Endodermal cell (in vitro differentiated cells): ENCODE data around the gene BTBD2. TPM values are rescaled to one million over a fixed set of nuclear protein-coding genes. Genes with fewer than 3 reads are reported as not detected.

Source experiments
- DNase-seq: peaks from one replicate; pipeline ENCODE4 v3.0.0-alpha.2; 2017
- H3K27ac ChIP-seq: 2 replicates; pipeline ENCODE4 v1.5.1; 2013; ENCODE audit warnings: mild to moderate bottlenecking, low read depth, low read length, moderate library complexity
- H3K27me3 ChIP-seq: 2 replicates; pipeline ENCODE4 v1.6.1; 2013; ENCODE audit warnings: mild to moderate bottlenecking, low read length, moderate library complexity; ENCODE audit not compliant: insufficient read depth, control insufficient read depth, poor library complexity, severe bottlenecking
- H3K36me3 ChIP-seq: 2 replicates; pipeline ENCODE4 v1.7.0; 2013; ENCODE audit warnings: mild to moderate bottlenecking, low read length, moderate library complexity; ENCODE audit not compliant: control insufficient read depth, insufficient read depth
- H3K4me1 ChIP-seq: one replicate; pipeline ENCODE4 v1.7.0; 2013; ENCODE audit warnings: low read length; ENCODE audit not compliant: control insufficient read depth, insufficient read depth
- H3K4me3 ChIP-seq: 2 replicates; pipeline ENCODE4 v1.5.1; 2013; ENCODE audit warnings: mild to moderate bottlenecking, low read length, moderate library complexity
- H3K9ac ChIP-seq: 2 replicates; pipeline ENCODE4 v1.6.1; 2013; ENCODE audit warnings: mild to moderate bottlenecking, low read length, moderate library complexity; ENCODE audit not compliant: poor library complexity, severe bottlenecking; ENCODE audit errors: extremely low read depth
- H3K9me3 ChIP-seq: 2 replicates; pipeline ENCODE4 v1.6.1; 2013; ENCODE audit warnings: mild to moderate bottlenecking, low read length, moderate library complexity; ENCODE audit not compliant: control insufficient read depth
- H3K27ac Mint-ChIP-seq: 2 replicates; pipeline ENCODE4 v1.8.0; 2020; ENCODE audit warnings: mixed read lengths
- H3K27me3 Mint-ChIP-seq: 2 replicates; pipeline ENCODE4 v1.8.0; 2021; ENCODE audit warnings: mild to moderate bottlenecking, mixed read lengths; ENCODE audit not compliant: insufficient read depth
- H3K36me3 Mint-ChIP-seq: 2 replicates; pipeline ENCODE4 v1.8.0; 2020; ENCODE audit warnings: low read depth, mixed read lengths
- H3K4me1 Mint-ChIP-seq: 2 replicates; pipeline ENCODE4 v1.8.0; 2020; ENCODE audit warnings: mixed read lengths
- H3K4me3 Mint-ChIP-seq: 2 replicates; pipeline ENCODE4 v1.8.0; 2020; ENCODE audit warnings: mild to moderate bottlenecking, moderate library complexity, mixed read lengths
- H3K9me3 Mint-ChIP-seq: 2 replicates; pipeline ENCODE4 v1.8.0; 2020; ENCODE audit warnings: mild to moderate bottlenecking, mixed read lengths
- WGBS, 2 experiments: methylation state at CpG; one replicate each; pipeline versions ENCODE4 v1.1.5 to v1.1.7; 2013; ENCODE audit warnings: missing lambda C conversion rate in 2 of 2, mixed read lengths in 1 of 2; ENCODE audit not compliant: insufficient coverage in 1 of 2, insufficient read length in 1 of 2; 5-methylcytosine and 5-hydroxymethylcytosine counted together
- total RNA-seq, 2 donors: library from RNA; stranded (reverse); fragmentation: NEBNext Ultra II Directional in 1 of 2; extraction: Animal tissue kit (Norgen Biotek cat#: 25700) in 1 of 2; gene quantifications; 2 replicates in 1 of 2; 3 replicates in 1 of 2; pipeline ENCODE4 v1.2.1, GENCODE V29; 2021
- TF ChIP-seq, protein P1 (sequence below): fragments of 200-600 bp; sonication (generic); conservative IDR thresholded peaks from 2 replicates; pipeline ENCODE4 v1.5.0; 2021; ENCODE audit warnings: antibody characterized with exemption, mild to moderate bottlenecking

BTBD2 gene
- total RNA-seq, 2 donors from 2014 or later: 107 to 112 TPM

DNA sequence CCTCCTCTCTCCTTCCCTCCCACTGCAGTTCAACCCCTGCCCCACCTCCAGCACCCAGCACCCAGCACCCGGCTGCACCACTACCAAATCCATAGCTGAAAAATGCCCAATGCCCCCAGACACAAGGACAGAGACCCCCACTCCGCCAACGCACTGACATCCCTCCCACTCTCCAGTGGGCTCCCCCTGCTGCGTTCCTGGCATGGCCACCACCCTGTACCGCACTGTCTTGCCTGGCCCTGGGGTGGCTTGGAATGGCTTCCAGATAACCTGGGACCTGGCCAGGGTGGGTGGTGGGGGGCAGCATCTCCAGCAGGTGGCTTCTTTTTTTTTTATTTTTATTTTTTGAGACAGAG, 41.3 kb upstream of the BTBD2 start:
- Histone ChIP-seq H3K9me3 (no peaks in the 10 kb centered on the region), H3K36me3 (no peaks in the 10 kb centered on the region), H3K27me3 (no peaks in the 10 kb centered on the region), H3K27ac (no peak overlapping the region), H3K4me3 (no peak overlapping the region), H3K4me1 (peaks cover 5% of the 10 kb centered on the region), H3K9ac (no peak overlapping the region)
- H3K4me3 Mint-ChIP-seq: no peak overlapping the region
- DNase-seq: no peak
- H3K27ac Mint-ChIP-seq: no peak overlapping the region
- TF ChIP-seq, protein P1, sequence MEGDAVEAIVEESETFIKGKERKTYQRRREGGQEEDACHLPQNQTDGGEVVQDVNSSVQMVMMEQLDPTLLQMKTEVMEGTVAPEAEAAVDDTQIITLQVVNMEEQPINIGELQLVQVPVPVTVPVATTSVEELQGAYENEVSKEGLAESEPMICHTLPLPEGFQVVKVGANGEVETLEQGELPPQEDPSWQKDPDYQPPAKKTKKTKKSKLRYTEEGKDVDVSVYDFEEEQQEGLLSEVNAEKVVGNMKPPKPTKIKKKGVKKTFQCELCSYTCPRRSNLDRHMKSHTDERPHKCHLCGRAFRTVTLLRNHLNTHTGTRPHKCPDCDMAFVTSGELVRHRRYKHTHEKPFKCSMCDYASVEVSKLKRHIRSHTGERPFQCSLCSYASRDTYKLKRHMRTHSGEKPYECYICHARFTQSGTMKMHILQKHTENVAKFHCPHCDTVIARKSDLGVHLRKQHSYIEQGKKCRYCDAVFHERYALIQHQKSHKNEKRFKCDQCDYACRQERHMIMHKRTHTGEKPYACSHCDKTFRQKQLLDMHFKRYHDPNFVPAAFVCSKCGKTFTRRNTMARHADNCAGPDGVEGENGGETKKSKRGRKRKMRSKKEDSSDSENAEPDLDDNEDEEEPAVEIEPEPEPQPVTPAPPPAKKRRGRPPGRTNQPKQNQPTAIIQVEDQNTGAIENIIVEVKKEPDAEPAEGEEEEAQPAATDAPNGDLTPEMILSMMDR: no peak
- H3K27me3 Mint-ChIP-seq: no peaks in the 10 kb centered on the region
- H3K4me1 Mint-ChIP-seq: peaks cover 12% of the 10 kb centered on the region
- H3K9me3 Mint-ChIP-seq: no peaks in the 10 kb centered on the region
- H3K36me3 Mint-ChIP-seq: no peaks in the 10 kb centered on the region
- 92 to 95% methylated on average over 2 to 5 of the region's 5 CpGs for WGBS, 2 experiments

DNA sequence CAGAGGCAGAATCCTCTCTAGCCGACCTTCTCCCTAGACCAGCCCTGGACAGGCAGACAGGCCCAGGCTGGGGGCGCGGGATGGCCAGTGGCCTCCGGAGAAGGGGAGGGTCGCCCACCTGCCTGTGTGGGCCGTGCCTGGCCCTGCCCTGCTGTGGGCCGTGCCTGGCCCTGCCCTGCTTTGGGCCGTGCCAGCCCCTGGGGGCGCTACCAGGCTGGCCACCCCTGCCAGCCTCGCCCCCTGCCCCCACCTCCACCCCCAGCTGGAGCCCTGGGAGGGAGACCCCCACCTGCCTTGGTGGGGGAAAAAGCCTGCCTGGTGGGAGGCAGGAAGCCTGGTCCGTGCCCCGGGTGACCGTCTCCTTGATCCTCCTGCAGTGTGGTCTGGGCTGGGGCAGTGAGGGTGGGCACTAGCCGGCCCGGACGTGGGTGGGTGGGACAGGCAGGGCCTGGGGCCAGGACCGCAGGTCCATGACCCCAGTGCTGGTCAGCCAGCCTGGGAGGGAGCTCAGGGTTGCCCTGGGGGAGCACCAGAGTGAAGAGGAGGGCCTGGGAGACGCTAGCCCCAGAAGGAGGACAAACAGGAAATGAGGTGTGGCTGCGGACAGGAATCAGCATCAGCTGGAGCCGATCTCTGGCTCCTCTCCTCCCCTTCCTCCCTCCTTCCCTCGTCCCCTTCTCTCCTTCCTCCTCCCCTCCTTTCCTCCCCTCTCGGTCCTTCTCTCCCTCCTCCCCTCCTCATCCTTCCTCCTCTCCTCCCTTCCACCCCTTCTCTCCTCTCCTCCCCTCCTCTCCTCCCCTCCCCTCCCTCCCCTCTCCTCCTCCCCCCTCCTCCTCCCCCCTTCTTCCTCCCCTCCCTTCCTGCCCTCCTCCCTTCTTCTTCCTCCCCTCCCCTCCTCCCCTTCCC, 40.7 kb upstream of the BTBD2 start:
- 52 to 80% methylated on average over 8 to 22 of the region's 22 CpGs for WGBS, 2 experiments
- Histone ChIP-seq H3K36me3 (no peaks in the 10 kb centered on the region), H3K4me1 (peaks cover 5% of the 10 kb centered on the region), H3K9ac (no peak overlapping the region), H3K9me3 (no peaks in the 10 kb centered on the region), H3K4me3 (no peak overlapping the region), H3K27me3 (no peaks in the 10 kb centered on the region), H3K27ac (no peak overlapping the region)
- Mint-ChIP-seq H3K36me3 (no peaks in the 10 kb centered on the region), H3K27me3 (no peaks in the 10 kb centered on the region), H3K9me3 (no peaks in the 10 kb centered on the region), H3K4me1 (peaks cover 12% of the 10 kb centered on the region), H3K27ac (peak overlapping the region; percentile 58), H3K4me3 (no peak overlapping the region)
- TF ChIP-seq, protein P1: no peak
- DNase-seq: peak; percentile 71

DNA sequence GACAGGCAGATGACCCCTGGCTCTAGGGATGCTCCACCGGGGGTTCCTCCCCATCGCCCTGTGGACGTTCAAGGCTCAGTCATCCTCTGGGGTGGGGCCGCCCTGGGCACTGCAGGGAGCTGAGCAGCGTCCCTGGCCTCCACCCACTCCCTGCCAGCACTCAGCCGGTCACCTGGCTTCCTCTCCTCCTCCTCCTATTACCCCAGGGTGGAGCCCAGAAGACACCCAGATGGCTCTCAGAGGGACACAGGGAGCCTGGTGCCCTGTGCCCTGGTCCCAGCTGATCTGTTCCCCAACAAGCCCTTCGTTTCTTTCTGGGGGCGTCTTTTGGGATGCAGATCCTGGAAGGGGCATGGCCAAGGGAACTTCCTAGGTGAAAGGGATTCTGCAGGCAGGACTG, 39.2 kb upstream of the BTBD2 start:
- no peaks in the 10 kb centered on the region for H3K36me3 ChIP-seq
- no peak overlapping the region for H3K4me3 Mint-ChIP-seq
- no peaks in the 10 kb centered on the region for H3K27me3 Mint-ChIP-seq
- H3K36me3 Mint-ChIP-seq: no peaks in the 10 kb centered on the region
- no peak overlapping the region for H3K4me3 ChIP-seq
- no peak overlapping the region for H3K9ac ChIP-seq
- H3K4me1 Mint-ChIP-seq: peaks cover 4% of the 10 kb centered on the region
- H3K27ac ChIP-seq: no peak overlapping the region
- no peaks in the 10 kb centered on the region for H3K9me3 ChIP-seq
- no peaks in the 10 kb centered on the region for H3K9me3 Mint-ChIP-seq
- no peak overlapping the region for H3K27ac Mint-ChIP-seq
- WGBS, 2 experiments: 88 to 98% methylated on average over 5 to 8 of the region's 8 CpGs
- DNase-seq: no peak
- H3K4me1 ChIP-seq: peaks cover 3% of the 10 kb centered on the region
- H3K27me3 ChIP-seq: no peaks in the 10 kb centered on the region
- TF ChIP-seq, protein P1: no peak
